NB4 (cell line): ENCODE data around the gene RFPL2.

Source experiments
- MYC ChIP-seq: IDR thresholded peaks from 2 replicates; pipeline ENCODE4 v1.6.1; 2011; ENCODE audit warnings: low read depth, low read length
- POLR2A ChIP-seq: IDR thresholded peaks from 2 replicates; pipeline ENCODE4 v1.6.1; 2011; ENCODE audit warnings: mild to moderate bottlenecking; ENCODE audit not compliant: insufficient read length; ENCODE audit errors: extremely low read depth
- TF ChIP-seq, protein P1 (sequence below): IDR thresholded peaks from one replicate; pipeline ENCODE4 v1.5.1; 2012; ENCODE audit warnings: low read depth, low read length

- TF ChIP-seq, protein P1, sequence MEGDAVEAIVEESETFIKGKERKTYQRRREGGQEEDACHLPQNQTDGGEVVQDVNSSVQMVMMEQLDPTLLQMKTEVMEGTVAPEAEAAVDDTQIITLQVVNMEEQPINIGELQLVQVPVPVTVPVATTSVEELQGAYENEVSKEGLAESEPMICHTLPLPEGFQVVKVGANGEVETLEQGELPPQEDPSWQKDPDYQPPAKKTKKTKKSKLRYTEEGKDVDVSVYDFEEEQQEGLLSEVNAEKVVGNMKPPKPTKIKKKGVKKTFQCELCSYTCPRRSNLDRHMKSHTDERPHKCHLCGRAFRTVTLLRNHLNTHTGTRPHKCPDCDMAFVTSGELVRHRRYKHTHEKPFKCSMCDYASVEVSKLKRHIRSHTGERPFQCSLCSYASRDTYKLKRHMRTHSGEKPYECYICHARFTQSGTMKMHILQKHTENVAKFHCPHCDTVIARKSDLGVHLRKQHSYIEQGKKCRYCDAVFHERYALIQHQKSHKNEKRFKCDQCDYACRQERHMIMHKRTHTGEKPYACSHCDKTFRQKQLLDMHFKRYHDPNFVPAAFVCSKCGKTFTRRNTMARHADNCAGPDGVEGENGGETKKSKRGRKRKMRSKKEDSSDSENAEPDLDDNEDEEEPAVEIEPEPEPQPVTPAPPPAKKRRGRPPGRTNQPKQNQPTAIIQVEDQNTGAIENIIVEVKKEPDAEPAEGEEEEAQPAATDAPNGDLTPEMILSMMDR, result no peak
- TF ChIP-seq POLR2A (no peak), MYC (no peak)
Measured at GRCh38 chr22:32185821-32186220, 19.1 kb downstream of the RFPL2 start.
